SK-N-SH (cell line): Measurements from ENCODE around the gene PYGM. TPM values are rescaled to one million over a fixed set of nuclear protein-coding genes. Genes with fewer than 3 reads are reported as not detected.

Experiments used
- CTCF ChIA-PET: fragments of 300-600, 350-600 bp; formaldehyde crosslinking; extraction: SDS; loops from one replicate; lab custom pipeline; 2021; lab: Yijun Ruan, JAX
- POLR2A ChIA-PET: fragments of 350-600 bp; sonication (Branson Sonifier 250); formaldehyde crosslinking; extraction: SDS; loops from one replicate; lab custom pipeline; 2020; ENCODE audit warnings: antibody characterized with exemption, inconsistent platforms; lab: Yijun Ruan, JAX
- DNase-seq: peaks from one replicate; pipeline ENCODE4 v3.0.0; 2012
- H2AFZ ChIP-seq: fragments of 200-600 bp; sonication (generic); 2 replicates; pipeline ENCODE4 v1.8.1; 2016; ENCODE audit warnings: antibody characterized with exemption, mild to moderate bottlenecking, low read depth
- H3F3A ChIP-seq: fragments of 200-600 bp; sonication (generic); replicated peaks from 2 replicates; pipeline ENCODE3; 2016; ENCODE audit warnings: antibody characterized with exemption, mild to moderate bottlenecking; ENCODE audit not compliant: insufficient read depth
- H3K27ac ChIP-seq, 2 experiments: fragments of 200-500 bp in 1 of 2; fragments of 200-600 bp in 1 of 2; sonication (Bioruptor generic) in 1 of 2; sonication (generic), shearing (Covaris generic) in 1 of 2; 2 replicates each; pipeline versions ENCODE4 v1.5.1 to v1.6.1; 2014 to 2016; ENCODE audit warnings: low read depth in 2 of 2, inconsistent platforms in 1 of 2, low read length in 1 of 2, mild to moderate bottlenecking in 1 of 2, mixed read lengths in 1 of 2
- H3K27me3 ChIP-seq: fragments of 200-600 bp; sonication (generic), shearing (Covaris generic); 2 replicates; pipeline ENCODE4 v1.6.1; 2016; ENCODE audit warnings: mixed run types; ENCODE audit not compliant: insufficient read depth
- H3K36me3 ChIP-seq, 2 experiments: fragments of 200-500 bp in 1 of 2; fragments of 200-600 bp in 1 of 2; sonication (Bioruptor generic) in 1 of 2; sonication (generic) in 1 of 2; replicated peaks in 1 of 2; 2 replicates each; pipeline versions ENCODE3 to v1.5.1; 2014 to 2016; ENCODE audit warnings: low read length in 1 of 2, mild to moderate bottlenecking in 1 of 2; ENCODE audit not compliant: insufficient read depth in 2 of 2, control insufficient read depth in 1 of 2
- H3K4me1 ChIP-seq, 2 experiments: fragments of 200-500 bp in 1 of 2; fragments of 200-600 bp in 1 of 2; sonication (Bioruptor generic) in 1 of 2; sonication (generic), shearing (Covaris generic) in 1 of 2; 2 replicates each; pipeline versions ENCODE4 v1.5.1 to v1.6.1; 2014 to 2016; ENCODE audit warnings: low read depth in 1 of 2, low read length in 1 of 2, mixed run types in 1 of 2; ENCODE audit not compliant: insufficient read depth in 2 of 2, control insufficient read depth in 1 of 2
- H3K4me2 ChIP-seq: fragments of 200-600 bp; sonication (generic), shearing (Covaris generic); 2 replicates; pipeline ENCODE4 v1.6.1; 2017; ENCODE audit warnings: mixed run types
- H3K4me3 ChIP-seq, 2 experiments: fragments of 200-500 bp in 1 of 2; fragments of 200-600 bp in 1 of 2; sonication (Bioruptor generic) in 1 of 2; sonication (generic), shearing (Covaris generic) in 1 of 2; 2 replicates each; pipeline versions ENCODE4 v1.5.1 to v1.8.1; 2014 to 2016; ENCODE audit warnings: low read depth in 2 of 2, inconsistent platforms in 1 of 2, low read length in 1 of 2, mild to moderate bottlenecking in 1 of 2, mixed read lengths in 1 of 2, moderate library complexity in 1 of 2
- H3K79me2 ChIP-seq: fragments of 200-600 bp; sonication (generic); 2 replicates; pipeline ENCODE4 v1.8.1; 2017; ENCODE audit warnings: mild to moderate bottlenecking; ENCODE audit not compliant: insufficient read depth
- H3K9ac ChIP-seq: fragments of 200-600 bp; sonication (generic); 2 replicates; pipeline ENCODE4 v1.6.1; 2017; ENCODE audit warnings: mixed run types
- H3K9me2 ChIP-seq: fragments of 200-600 bp; sonication (generic); 2 replicates; pipeline ENCODE4 v1.6.1; 2017; ENCODE audit warnings: mixed run types
- H3K9me3 ChIP-seq: fragments of 200-600 bp; sonication (generic); 2 replicates; pipeline ENCODE4 v1.6.1; 2017; ENCODE audit warnings: mixed run types, mild to moderate bottlenecking, moderate library complexity
- H4K20me1 ChIP-seq: fragments of 200-600 bp; sonication (generic); 2 replicates; pipeline ENCODE4 v1.6.1; 2017; ENCODE audit warnings: mild to moderate bottlenecking, mixed run types; ENCODE audit not compliant: insufficient read depth
- ELF1 ChIP-seq: IDR thresholded peaks from 2 replicates; pipeline ENCODE4 v1.4.0; 2012
- EP300 ChIP-seq, 2 experiments: IDR thresholded peaks; 2 replicates each; pipeline versions ENCODE4 v1.4.0 to v1.6.1; 2012; ENCODE audit warnings: borderline replicate concordance in 1 of 2, low read depth in 1 of 2, low read length in 1 of 2
- EZH2phosphoT487 ChIP-seq: fragments of 200-600 bp; sonication (generic); IDR thresholded peaks from 2 replicates; pipeline ENCODE4 v1.6.1; 2017; ENCODE audit warnings: low read depth, mixed run types, mild to moderate bottlenecking, antibody characterized with exemption, moderate library complexity, borderline replicate concordance
- FOSL2 ChIP-seq: IDR thresholded peaks from 2 replicates; pipeline ENCODE4 v1.4.0; 2012; ENCODE audit warnings: low read depth, mild to moderate bottlenecking, moderate library complexity, borderline replicate concordance
- FOXJ3 ChIP-seq: sonication (generic); formaldehyde crosslinking; IDR thresholded peaks from 2 replicates; pipeline ENCODE4 v1.5.1; 2020; ENCODE audit warnings: mild to moderate bottlenecking, missing genetic modification reagents
- FOXM1 ChIP-seq: IDR thresholded peaks from 2 replicates; pipeline ENCODE4 v1.4.0; 2012; ENCODE audit warnings: low read depth, mild to moderate bottlenecking
- GATA2 ChIP-seq: sonication (generic); formaldehyde crosslinking; IDR thresholded peaks from 2 replicates; pipeline ENCODE4 v1.5.0; 2020; ENCODE audit warnings: mild to moderate bottlenecking, missing genetic modification reagents
- JUND ChIP-seq: IDR thresholded peaks from 2 replicates; pipeline ENCODE4 v1.4.0; 2012
- MXI1 ChIP-seq: IDR thresholded peaks from 2 replicates; pipeline ENCODE4 v1.6.1; 2012; ENCODE audit warnings: mild to moderate bottlenecking, low read depth, low read length, improper control_type of control experiment
- NRF1 ChIP-seq: IDR thresholded peaks from 2 replicates; pipeline ENCODE4 v1.6.1; 2012; ENCODE audit warnings: low read depth, mild to moderate bottlenecking, low read length
- PBX3 ChIP-seq: IDR thresholded peaks from 2 replicates; pipeline ENCODE4; 2012
- POLR2AphosphoS5 ChIP-seq: IDR thresholded peaks from 2 replicates; pipeline ENCODE4 v1.6.1; 2012; ENCODE audit warnings: low read depth, low read length
- RCOR1 ChIP-seq: fragments of 150-350 bp; IDR thresholded peaks from 2 replicates; pipeline ENCODE4 v1.6.1; 2017; ENCODE audit warnings: antibody characterized with exemption, low read length
- RFX5 ChIP-seq: IDR thresholded peaks from 2 replicates; pipeline ENCODE4 v1.6.1; 2012; ENCODE audit warnings: mild to moderate bottlenecking, improper control_type of control experiment, low read length
- SIN3A ChIP-seq: IDR thresholded peaks from 2 replicates; pipeline ENCODE4 v1.6.1; 2012; ENCODE audit warnings: low read depth, mild to moderate bottlenecking, low read length, moderate library complexity, borderline replicate concordance
- SMC3 ChIP-seq: IDR thresholded peaks from 2 replicates; pipeline ENCODE4 v1.6.1; 2012; ENCODE audit warnings: low read depth, low read length, improper control_type of control experiment
- USF1 ChIP-seq: IDR thresholded peaks from 2 replicates; pipeline ENCODE4 v1.4.0; 2012; ENCODE audit warnings: low read depth, borderline replicate concordance
- YY1 ChIP-seq: IDR thresholded peaks from 2 replicates; pipeline ENCODE4 v1.4.0; 2012; ENCODE audit warnings: low read depth, mild to moderate bottlenecking
- WGBS: methylation state at CpG from one replicate; pipeline ENCODE4 v1.1.6; 2017; ENCODE audit warnings: low lambda C conversion rate; 5-methylcytosine and 5-hydroxymethylcytosine counted together
- polyA plus RNA-seq, 3 experiments: library from polyadenylated mRNA; depleted of rRNA; stranded (reverse); fragments of >200 nt; gene quantifications; 2 replicates each; pipeline ENCODE4 v1.2.3, GENCODE V29; 2012
- TF ChIP-seq, protein P1 (sequence below): IDR thresholded peaks from 2 replicates; pipeline ENCODE4 v1.4.0; 2012; ENCODE audit warnings: low read depth, borderline replicate concordance
- TF ChIP-seq, protein P2 (sequence below): fragments of 150-350 bp; IDR thresholded peaks from 2 replicates; pipeline ENCODE4 v1.6.1; 2016; ENCODE audit warnings: mild to moderate bottlenecking, low read depth, low read length
- TF ChIP-seq, protein P3 (sequence below): fragments of 150-350 bp; IDR thresholded peaks from 2 replicates; pipeline ENCODE4 v1.6.1; 2017; ENCODE audit warnings: antibody characterized with exemption, low read length, low read depth, borderline replicate concordance

Gene PYGM
- polyA plus RNA-seq, 1 of the 3 experiments (the other 2 are of a cell fraction), result 0.08 TPM

- no peak overlapping the region for H2AFZ ChIP-seq
- H3K4me2 ChIP-seq, result no peak overlapping the region
- H3F3A ChIP-seq, result no peaks in the 10 kb centered on the region
- no peaks in the 10 kb centered on the region for H3K79me2 ChIP-seq
- peaks cover 13% of the 10 kb centered on the region for H3K27me3 ChIP-seq
- H3K4me1 ChIP-seq, result peaks cover 0 to 52% of the 10 kb centered on the region in 2 experiments; a peak in 1 of 4 replicates
- no peaks in the 10 kb centered on the region for H3K36me3 ChIP-seq
- POLR2A ChIA-PET, result no interaction called here
- WGBS, result 68% methylated on average over 12 of the region's 12 CpGs
- no peaks in the 10 kb centered on the region for H3K9me3 ChIP-seq
- CTCF ChIA-PET, result interaction anchor here (1.6 to 7.1 kb wide), 2 partner anchors 10 to 32 kb away, joined by 3 to 68 read pairs; no protein-coding TSS in a partner anchor
- no peak overlapping the region for H3K9ac ChIP-seq
- TF ChIP-seq YY1 (no peak), JUND (no peak), ELF1 (no peak), SMC3 (no peak), EP300 (IDR thresholded peaks at IDR 0.05; ENCODE audit: borderline replicate concordance in 1 of 2, low read depth in 1 of 2, low read length in 1 of 2) (no peak), NRF1 (no peak), PBX3 (no peak)
- TF ChIP-seq, protein P1, sequence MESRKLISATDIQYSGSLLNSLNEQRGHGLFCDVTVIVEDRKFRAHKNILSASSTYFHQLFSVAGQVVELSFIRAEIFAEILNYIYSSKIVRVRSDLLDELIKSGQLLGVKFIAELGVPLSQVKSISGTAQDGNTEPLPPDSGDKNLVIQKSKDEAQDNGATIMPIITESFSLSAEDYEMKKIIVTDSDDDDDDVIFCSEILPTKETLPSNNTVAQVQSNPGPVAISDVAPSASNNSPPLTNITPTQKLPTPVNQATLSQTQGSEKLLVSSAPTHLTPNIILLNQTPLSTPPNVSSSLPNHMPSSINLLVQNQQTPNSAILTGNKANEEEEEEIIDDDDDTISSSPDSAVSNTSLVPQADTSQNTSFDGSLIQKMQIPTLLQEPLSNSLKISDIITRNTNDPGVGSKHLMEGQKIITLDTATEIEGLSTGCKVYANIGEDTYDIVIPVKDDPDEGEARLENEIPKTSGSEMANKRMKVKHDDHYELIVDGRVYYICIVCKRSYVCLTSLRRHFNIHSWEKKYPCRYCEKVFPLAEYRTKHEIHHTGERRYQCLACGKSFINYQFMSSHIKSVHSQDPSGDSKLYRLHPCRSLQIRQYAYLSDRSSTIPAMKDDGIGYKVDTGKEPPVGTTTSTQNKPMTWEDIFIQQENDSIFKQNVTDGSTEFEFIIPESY, result no peak
- H4K20me1 ChIP-seq, result no peaks in the 10 kb centered on the region
- H3K9me2 ChIP-seq, result no peaks in the 10 kb centered on the region
- no peak for DNase-seq
- H3K4me3 ChIP-seq, result no peak overlapping the region
- H3K27ac ChIP-seq, result no peak overlapping the region
These were observed 39.0 kb downstream of the PYGM start for GRCh38 chr11:64720640-64721358.

GRCh38 chr11:64720167-64720566, 39.6 kb downstream of the PYGM start:
- Histone ChIP-seq H3K9ac (no peak overlapping the region), H3K4me1 (peaks cover 0 to 57% of the 10 kb centered on the region in 2 experiments; a peak in 1 of 4 replicates), H3F3A (no peaks in the 10 kb centered on the region), H3K79me2 (no peaks in the 10 kb centered on the region), H3K27me3 (peaks cover 13% of the 10 kb centered on the region), H3K27ac (no peak overlapping the region), H2AFZ (no peak overlapping the region), H3K4me3 (no peak overlapping the region), H3K4me2 (no peak overlapping the region), H3K36me3 (no peaks in the 10 kb centered on the region), H3K9me2 (no peaks in the 10 kb centered on the region), H3K9me3 (no peaks in the 10 kb centered on the region), H4K20me1 (no peaks in the 10 kb centered on the region)
- 55% methylated on average over 9 of the region's 9 CpGs for WGBS
- ChIA-PET CTCF (interaction anchor here (1.6 to 7.1 kb wide), 3 partner anchors 9 to 31 kb away, joined by 3 to 68 read pairs (median 20); partner anchors contain the start of gene RASGRP2), POLR2A (interaction anchor here (0.7 kb wide), 1 partner anchor 12 kb away, joined by 3 read pairs; no protein-coding TSS in a partner anchor)
- no peak for DNase-seq
- TF ChIP-seq FOXM1 (no peak), SMC3 (no peak), RFX5 (no peak), MXI1 (no peak), USF1 (no peak), FOXJ3 (CRISPR knock-in tag) (no peak), EP300 (IDR thresholded peaks at IDR 0.05; ENCODE audit: borderline replicate concordance in 1 of 2, low read depth in 1 of 2, low read length in 1 of 2) (no peak), POLR2AphosphoS5 (no peak), FOSL2 (no peak), EZH2phosphoT487 (no peak), NRF1 (no peak), SIN3A (no peak), RCOR1 (no peak), GATA2 (CRISPR knock-in tag) (no peak)
- TF ChIP-seq, protein P2, sequence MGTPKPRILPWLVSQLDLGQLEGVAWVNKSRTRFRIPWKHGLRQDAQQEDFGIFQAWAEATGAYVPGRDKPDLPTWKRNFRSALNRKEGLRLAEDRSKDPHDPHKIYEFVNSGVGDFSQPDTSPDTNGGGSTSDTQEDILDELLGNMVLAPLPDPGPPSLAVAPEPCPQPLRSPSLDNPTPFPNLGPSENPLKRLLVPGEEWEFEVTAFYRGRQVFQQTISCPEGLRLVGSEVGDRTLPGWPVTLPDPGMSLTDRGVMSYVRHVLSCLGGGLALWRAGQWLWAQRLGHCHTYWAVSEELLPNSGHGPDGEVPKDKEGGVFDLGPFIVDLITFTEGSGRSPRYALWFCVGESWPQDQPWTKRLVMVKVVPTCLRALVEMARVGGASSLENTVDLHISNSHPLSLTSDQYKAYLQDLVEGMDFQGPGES, result no peak
- TF ChIP-seq, protein P3, sequence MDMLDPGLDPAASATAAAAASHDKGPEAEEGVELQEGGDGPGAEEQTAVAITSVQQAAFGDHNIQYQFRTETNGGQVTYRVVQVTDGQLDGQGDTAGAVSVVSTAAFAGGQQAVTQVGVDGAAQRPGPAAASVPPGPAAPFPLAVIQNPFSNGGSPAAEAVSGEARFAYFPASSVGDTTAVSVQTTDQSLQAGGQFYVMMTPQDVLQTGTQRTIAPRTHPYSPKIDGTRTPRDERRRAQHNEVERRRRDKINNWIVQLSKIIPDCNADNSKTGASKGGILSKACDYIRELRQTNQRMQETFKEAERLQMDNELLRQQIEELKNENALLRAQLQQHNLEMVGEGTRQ, result no peak
